HG03135 (cell line): ENCODE results near the gene CACNA2D4.

Experiments used
- ATAC-seq: cut with Tn5 transposase; IDR thresholded peaks from one replicate; pipeline ENCODE4 v1.9.1; 2021; ENCODE audit warnings: mild to moderate bottlenecking, moderate library complexity; ENCODE audit not compliant: unreplicated experiment

Gene CACNA2D4

GRCh38 chr12:1918884-1919236 is 408 bp upstream of the CACNA2D4 start:
- ATAC-seq, result no peak

- ATAC-seq, result no peak
Measured at GRCh38 chr12:1917172-1918070, 1.0 kb downstream of the CACNA2D4 start.

- no peak for ATAC-seq
Measured at GRCh38 chr12:1916371-1917171, 1.9 kb downstream of the CACNA2D4 start.

- no peak for ATAC-seq
Measured at GRCh38 chr12:1915082-1915968, 3.1 kb downstream of the CACNA2D4 start.

GRCh38 chr12:1914114-1914911 is 4.1 kb downstream of the CACNA2D4 start:
- ATAC-seq, result no peak

GRCh38 chr12:1913377-1914113 is 4.9 kb downstream of the CACNA2D4 start:
- no peak for ATAC-seq

- no peak for ATAC-seq
Measured at GRCh38 chr12:1912580-1913376, 5.7 kb downstream of the CACNA2D4 start.

- ATAC-seq, result no peak
Measured at GRCh38 chr12:1911598-1912575, 6.6 kb downstream of the CACNA2D4 start.

GRCh38 chr12:1910468-1910867 is 8.0 kb downstream of the CACNA2D4 start:
- no peak for ATAC-seq

GRCh38 chr12:1908758-1909157 is 9.7 kb downstream of the CACNA2D4 start:
- no peak for ATAC-seq

- no peak for ATAC-seq
Measured at GRCh38 chr12:1907652-1908611, 10.5 kb downstream of the CACNA2D4 start.

GRCh38 chr12:1906579-1906978 is 11.9 kb downstream of the CACNA2D4 start:
- ATAC-seq, result no peak

- no peak for ATAC-seq
Measured at GRCh38 chr12:1904875-1905274, 13.6 kb downstream of the CACNA2D4 start.

GRCh38 chr12:1896964-1897363 is 21.5 kb downstream of the CACNA2D4 start:
- ATAC-seq, result no peak

GRCh38 chr12:1890810-1891209 is 27.6 kb downstream of the CACNA2D4 start:
- no peak for ATAC-seq

- no peak for ATAC-seq
Measured at GRCh38 chr12:1890119-1890703, 28.2 kb downstream of the CACNA2D4 start.
